Heart left ventricle (tissue), 13 donors: Measurements from ENCODE around the gene MAMDC2.

Experiments used
- POLR2A ChIP-seq, 2 donors: fragments of 450-650 bp; IDR thresholded peaks; one replicate each; pipeline ENCODE4 v1.6.1; 2017; ENCODE audit warnings: antibody characterized with exemption in 2 of 2, mild to moderate bottlenecking in 2 of 2, moderate library complexity in 2 of 2
- TF ChIP-seq, protein P1 (sequence below), 12 donors: fragments of 200-600 bp; sonication (generic) in 4 of 12; IDR thresholded peaks; one replicate each; pipeline versions ENCODE4 v1.5.0 to v1.8.0; 2018 to 2022; ENCODE audit warnings: antibody characterized with exemption in 12 of 12, mild to moderate bottlenecking in 5 of 12
- donor health status: ischemic (EF 13 %, LVEDD 7.1; RV severe dilation, severe dysfunction).
- donor health status: DM: no; HTN: yes; CAD: no.
- donor health status: DM: no; HTN: no; CAD: no.
- donor health status: ischemic (EF 25% LVEDD 6.9; RV normal size, moderate dysfunction).
- donor health status: ischemic (EF 25% LVEDD 5.7; RV mildly dilated, moderate dysfunction).
- donor health status: ischemic (EF 35%, LVEDD 5.7; RV mildly dilated, moderate dysfunction).
- donor health status: nonischemic (EF 11% LVEDD 7.7; RV severe dilation, severe dysfunction).
- donor health status: DM: yes; HTN: yes; CAD: no.
- donor health status: PGD.
- donor health status: ischemic (EF 29% LVEDD 5.4; RV normal size, mild dysfunction).
- donor health status: nonischemic (EF 23%, LVEDD 6.1; RV moderate dilation, normal function).

DNA sequence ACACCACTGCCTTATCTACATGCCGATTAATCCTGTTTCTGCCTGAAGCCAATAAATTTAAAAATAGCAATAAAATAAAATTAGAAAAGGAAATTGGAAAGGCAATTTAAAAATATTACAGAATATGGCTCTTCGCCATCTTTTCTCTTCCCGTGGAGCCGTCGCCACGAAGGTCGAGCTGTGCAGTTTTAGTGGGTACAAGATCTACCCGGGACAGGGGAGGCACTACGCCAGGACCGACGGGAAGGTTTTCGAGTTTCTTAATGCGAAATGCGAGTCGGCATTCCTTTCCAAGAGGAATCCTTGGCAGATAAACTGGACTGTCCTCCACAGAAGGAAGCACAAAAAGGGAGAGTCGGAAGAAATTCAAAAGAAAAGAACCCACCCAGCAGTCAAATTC lies 173.4 kb downstream of the MAMDC2 start:
- TF ChIP-seq, protein P1, sequence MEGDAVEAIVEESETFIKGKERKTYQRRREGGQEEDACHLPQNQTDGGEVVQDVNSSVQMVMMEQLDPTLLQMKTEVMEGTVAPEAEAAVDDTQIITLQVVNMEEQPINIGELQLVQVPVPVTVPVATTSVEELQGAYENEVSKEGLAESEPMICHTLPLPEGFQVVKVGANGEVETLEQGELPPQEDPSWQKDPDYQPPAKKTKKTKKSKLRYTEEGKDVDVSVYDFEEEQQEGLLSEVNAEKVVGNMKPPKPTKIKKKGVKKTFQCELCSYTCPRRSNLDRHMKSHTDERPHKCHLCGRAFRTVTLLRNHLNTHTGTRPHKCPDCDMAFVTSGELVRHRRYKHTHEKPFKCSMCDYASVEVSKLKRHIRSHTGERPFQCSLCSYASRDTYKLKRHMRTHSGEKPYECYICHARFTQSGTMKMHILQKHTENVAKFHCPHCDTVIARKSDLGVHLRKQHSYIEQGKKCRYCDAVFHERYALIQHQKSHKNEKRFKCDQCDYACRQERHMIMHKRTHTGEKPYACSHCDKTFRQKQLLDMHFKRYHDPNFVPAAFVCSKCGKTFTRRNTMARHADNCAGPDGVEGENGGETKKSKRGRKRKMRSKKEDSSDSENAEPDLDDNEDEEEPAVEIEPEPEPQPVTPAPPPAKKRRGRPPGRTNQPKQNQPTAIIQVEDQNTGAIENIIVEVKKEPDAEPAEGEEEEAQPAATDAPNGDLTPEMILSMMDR (IDR thresholded peaks at IDR 0.05) = no peak
- no peak for TF ChIP-seq POLR2A (IDR thresholded peaks at IDR 0.05)
